ENCODE data around the gene COL23A1.

The COL23A1 gene

GRCh38 chr5:178411083-178411482 lies 179.1 kb downstream of the COL23A1 start:
- TF ChIP-seq CTCF (IDR thresholded peaks at IDR 0.05; ENCODE audit: borderline replicate concordance, control extremely low read depth, extremely low read depth, insufficient read depth, missing control alignments) = no peak
- in situ Hi-C loops (cut with MboI; ENCODE audit: low sequenced_read_pairs, unreplicated experiment) = no loop called here
- DNase-seq (ENCODE audit: low spot score) = no peak

GRCh38 chr5:178407646-178408045 lies 182.5 kb downstream of the COL23A1 start:
- in situ Hi-C loops (cut with MboI; ENCODE audit: low sequenced_read_pairs, unreplicated experiment) = no loop called here
- no peak for DNase-seq (ENCODE audit: low spot score)
- TF ChIP-seq CTCF (IDR thresholded peaks at IDR 0.05; ENCODE audit: borderline replicate concordance, control extremely low read depth, extremely low read depth, insufficient read depth, missing control alignments) = no peak

- in situ Hi-C loops (cut with MboI; ENCODE audit: low sequenced_read_pairs, unreplicated experiment) = no loop called here
- TF ChIP-seq CTCF (IDR thresholded peaks at IDR 0.05; ENCODE audit: borderline replicate concordance, control extremely low read depth, extremely low read depth, insufficient read depth, missing control alignments) = no peak
- DNase-seq (ENCODE audit: low spot score) = no peak
Observed at GRCh38 chr5:178404987-178405386, 185.2 kb downstream of the COL23A1 start.

- no peak for TF ChIP-seq CTCF (IDR thresholded peaks at IDR 0.05; ENCODE audit: borderline replicate concordance, control extremely low read depth, extremely low read depth, insufficient read depth, missing control alignments)
- in situ Hi-C loops (cut with MboI; ENCODE audit: low sequenced_read_pairs, unreplicated experiment) = no loop called here
- DNase-seq (ENCODE audit: low spot score) = no peak
Observed at GRCh38 chr5:178403956-178404600, 186.1 kb downstream of the COL23A1 start.

GRCh38 chr5:178403351-178403750 lies 186.8 kb downstream of the COL23A1 start:
- in situ Hi-C loops (cut with MboI; ENCODE audit: low sequenced_read_pairs, unreplicated experiment) = no loop called here
- no peak for DNase-seq (ENCODE audit: low spot score)
- no peak for TF ChIP-seq CTCF (IDR thresholded peaks at IDR 0.05; ENCODE audit: borderline replicate concordance, control extremely low read depth, extremely low read depth, insufficient read depth, missing control alignments)

- TF ChIP-seq CTCF (IDR thresholded peaks at IDR 0.05; ENCODE audit: borderline replicate concordance, control extremely low read depth, extremely low read depth, insufficient read depth, missing control alignments) = no peak
- DNase-seq (ENCODE audit: low spot score) = no peak
- in situ Hi-C loops (cut with MboI; ENCODE audit: low sequenced_read_pairs, unreplicated experiment) = no loop called here
Observed at GRCh38 chr5:178399701-178400095, 190.5 kb downstream of the COL23A1 start.
